ENCODE results near the gene RBL1. TPM values are rescaled to one million over a fixed set of nuclear protein-coding genes. Genes with fewer than 3 reads are reported as not detected.
A peak's percentile ranks its signal among the peaks of the same experiment; 100 is the strongest.
"Not testable (repeated sequence)": the region's sequence is repeated elsewhere in the genome, so short reads cannot be mapped to it uniquely, and the experiment has no call there.

Gene RBL1
- total RNA-seq: 32.6 TPM
- 10 to 100 TPM; 11.3 to 23.2 (median 13.3) TPM for polyA plus RNA-seq

- Mint-ChIP-seq H3K4me3 (peak within 1 kb of the TSS; percentile 94 to 99 (median 99)), H3K27ac (peak within 1 kb of the TSS; percentile 96 to 100 (median 99)), H3K4me1 (peaks cover 14 to 46% (median 33%) of the 10 kb centered on the region in 4 donors), H3K9me3 (no peaks in the 10 kb centered on the region), H3K36me3 (peaks cover 14% of the 10 kb centered on the region), H3K27me3 (peaks cover 11% of the 10 kb centered on the region)
- peak within 1 kb of the TSS; percentile 94 for H3K4me3 ChIP-seq (ENCODE audit: low read depth, low read length)
- no peaks in the 10 kb centered on the region for H3K27me3 ChIP-seq (ENCODE audit: control insufficient read depth, insufficient read depth, low read length)
- ATAC-seq (ENCODE audit: low read depth in 2 of 2) (peak; percentile 87 to 89), DNase-seq (peak; percentile 78 to 94 (median 92))
- peaks cover 38% of the 10 kb centered on the region for H3K4me1 ChIP-seq (ENCODE audit: control insufficient read depth, insufficient read depth, low read length, poor library complexity, severe bottlenecking)
- no peaks in the 10 kb centered on the region for H3K9me3 ChIP-seq (ENCODE audit: control insufficient read depth in 2 of 2, low read length in 2 of 2)
- peaks cover 12% of the 10 kb centered on the region for H3K36me3 ChIP-seq (ENCODE audit: control insufficient read depth, insufficient read depth, low read length)
- peak within 1 kb of the TSS; percentile 88 for H3K27ac ChIP-seq (ENCODE audit: insufficient read depth, low read length, poor library complexity, severe bottlenecking)
These were observed at the start of gene RBL1 for GRCh38 chr20:37095599-37096414. RBL1 (minus strand) TSS chr20:37095997; CDS start chr20:37095928, 69 bp downstream.

- Histone ChIP-seq H3K27me3 (ENCODE audit: control insufficient read depth, insufficient read depth, low read length) (no peaks in the 10 kb centered on the region), H3K9me3 (ENCODE audit: control insufficient read depth in 2 of 2, low read length in 2 of 2) (no peaks in the 10 kb centered on the region), H3K36me3 (ENCODE audit: control insufficient read depth, insufficient read depth, low read length) (no peaks in the 10 kb centered on the region), H3K4me1 (ENCODE audit: control insufficient read depth, insufficient read depth, low read length, poor library complexity, severe bottlenecking) (no peaks in the 10 kb centered on the region), H3K4me3 (ENCODE audit: low read depth, low read length) (no peak overlapping the region), H3K27ac (ENCODE audit: insufficient read depth, low read length, poor library complexity, severe bottlenecking) (no peak overlapping the region)
- Mint-ChIP-seq H3K4me1 (no peaks in the 10 kb centered on the region), H3K9me3 (no peaks in the 10 kb centered on the region), H3K36me3 (peaks cover 3% of the 10 kb centered on the region), H3K27me3 (no peaks in the 10 kb centered on the region), H3K27ac (no peak overlapping the region), H3K4me3 (no peak overlapping the region)
- ATAC-seq (ENCODE audit: low read depth in 2 of 2) (no peak), DNase-seq (no peak)
These were observed 49.1 kb upstream of the RBL1 start for GRCh38 chr20:37144856-37145404.

- Mint-ChIP-seq H3K36me3 (peaks cover 3% of the 10 kb centered on the region), H3K27me3 (no peaks in the 10 kb centered on the region), H3K4me1 (no peaks in the 10 kb centered on the region), H3K27ac (no peak overlapping the region), H3K4me3 (no peak overlapping the region), H3K9me3 (no peaks in the 10 kb centered on the region)
- Histone ChIP-seq H3K9me3 (ENCODE audit: control insufficient read depth in 2 of 2, low read length in 2 of 2) (no peaks in the 10 kb centered on the region), H3K27ac (ENCODE audit: insufficient read depth, low read length, poor library complexity, severe bottlenecking) (no peak overlapping the region), H3K4me1 (ENCODE audit: control insufficient read depth, insufficient read depth, low read length, poor library complexity, severe bottlenecking) (no peaks in the 10 kb centered on the region), H3K4me3 (ENCODE audit: low read depth, low read length) (no peak overlapping the region), H3K36me3 (ENCODE audit: control insufficient read depth, insufficient read depth, low read length) (no peaks in the 10 kb centered on the region), H3K27me3 (ENCODE audit: control insufficient read depth, insufficient read depth, low read length) (no peaks in the 10 kb centered on the region)
- ATAC-seq (ENCODE audit: low read depth in 2 of 2) (no peak), DNase-seq (no peak)
These were observed 46.9 kb upstream of the RBL1 start for GRCh38 chr20:37142708-37143107.

GRCh38 chr20:37137547-37137946 is 41.8 kb upstream of the RBL1 start:
- Mint-ChIP-seq H3K36me3 (no peaks in the 10 kb centered on the region), H3K9me3 (no peaks in the 10 kb centered on the region), H3K27ac (no peak overlapping the region), H3K4me3 (no peak overlapping the region), H3K4me1 (peaks cover 0 to under 1% (median 0%) of the 10 kb centered on the region in 4 donors), H3K27me3 (no peaks in the 10 kb centered on the region)
- Histone ChIP-seq H3K36me3 (ENCODE audit: control insufficient read depth, insufficient read depth, low read length) (no peaks in the 10 kb centered on the region), H3K9me3 (ENCODE audit: control insufficient read depth in 2 of 2, low read length in 2 of 2) (no peaks in the 10 kb centered on the region), H3K4me1 (ENCODE audit: control insufficient read depth, insufficient read depth, low read length, poor library complexity, severe bottlenecking) (no peaks in the 10 kb centered on the region), H3K27ac (ENCODE audit: insufficient read depth, low read length, poor library complexity, severe bottlenecking) (no peak overlapping the region), H3K4me3 (ENCODE audit: low read depth, low read length) (no peak overlapping the region), H3K27me3 (ENCODE audit: control insufficient read depth, insufficient read depth, low read length) (no peaks in the 10 kb centered on the region)
- no peak for ATAC-seq (ENCODE audit: low read depth in 2 of 2)
- DNase-seq: no peak

- Histone ChIP-seq H3K27me3 (ENCODE audit: control insufficient read depth, insufficient read depth, low read length) (no peaks in the 10 kb centered on the region), H3K36me3 (ENCODE audit: control insufficient read depth, insufficient read depth, low read length) (no peaks in the 10 kb centered on the region), H3K27ac (ENCODE audit: insufficient read depth, low read length, poor library complexity, severe bottlenecking) (no peak overlapping the region), H3K4me1 (ENCODE audit: control insufficient read depth, insufficient read depth, low read length, poor library complexity, severe bottlenecking) (no peaks in the 10 kb centered on the region), H3K9me3 (ENCODE audit: control insufficient read depth in 2 of 2, low read length in 2 of 2) (no peaks in the 10 kb centered on the region), H3K4me3 (ENCODE audit: low read depth, low read length) (no peak overlapping the region)
- no peak for DNase-seq
- H3K4me3 Mint-ChIP-seq: no peak overlapping the region
- no peak for ATAC-seq (ENCODE audit: low read depth in 2 of 2)
- H3K27me3 Mint-ChIP-seq: no peaks in the 10 kb centered on the region
- no peaks in the 10 kb centered on the region for H3K9me3 Mint-ChIP-seq
- peaks cover 0 to 9% (median 5%) of the 10 kb centered on the region in 4 donors for H3K4me1 Mint-ChIP-seq
- no peaks in the 10 kb centered on the region for H3K36me3 Mint-ChIP-seq
- H3K27ac Mint-ChIP-seq: no peak overlapping the region
These were observed 38.2 kb upstream of the RBL1 start for GRCh38 chr20:37133952-37134351.

- Mint-ChIP-seq H3K9me3 (no peaks in the 10 kb centered on the region), H3K27me3 (no peaks in the 10 kb centered on the region), H3K4me3 (no peak overlapping the region), H3K27ac (no peak overlapping the region), H3K4me1 (peaks cover 0 to 9% (median 5%) of the 10 kb centered on the region in 4 donors), H3K36me3 (no peaks in the 10 kb centered on the region)
- Histone ChIP-seq H3K27ac (ENCODE audit: insufficient read depth, low read length, poor library complexity, severe bottlenecking) (no peak overlapping the region), H3K27me3 (ENCODE audit: control insufficient read depth, insufficient read depth, low read length) (no peaks in the 10 kb centered on the region), H3K9me3 (ENCODE audit: control insufficient read depth in 2 of 2, low read length in 2 of 2) (no peaks in the 10 kb centered on the region), H3K36me3 (ENCODE audit: control insufficient read depth, insufficient read depth, low read length) (no peaks in the 10 kb centered on the region), H3K4me1 (ENCODE audit: control insufficient read depth, insufficient read depth, low read length, poor library complexity, severe bottlenecking) (no peaks in the 10 kb centered on the region), H3K4me3 (ENCODE audit: low read depth, low read length) (no peak overlapping the region)
- DNase-seq (no peak), ATAC-seq (ENCODE audit: low read depth in 2 of 2) (no peak)
These were observed 35.7 kb upstream of the RBL1 start for GRCh38 chr20:37131486-37131885.

- H3K4me3 ChIP-seq (ENCODE audit: low read depth, low read length): no peak overlapping the region
- Mint-ChIP-seq H3K27ac (no peak overlapping the region), H3K4me3 (no peak overlapping the region), H3K9me3 (peaks cover 0 to 2% (median 0%) of the 10 kb centered on the region in 7 donors), H3K4me1 (peaks cover 0 to 9% (median 5%) of the 10 kb centered on the region in 4 donors), H3K36me3 (no peaks in the 10 kb centered on the region), H3K27me3 (no peaks in the 10 kb centered on the region)
- DNase-seq (no peak), ATAC-seq (ENCODE audit: low read depth in 2 of 2) (no peak)
- H3K36me3 ChIP-seq (ENCODE audit: control insufficient read depth, insufficient read depth, low read length): no peaks in the 10 kb centered on the region
- H3K9me3 ChIP-seq (ENCODE audit: control insufficient read depth in 2 of 2, low read length in 2 of 2): no peaks in the 10 kb centered on the region
- H3K4me1 ChIP-seq (ENCODE audit: control insufficient read depth, insufficient read depth, low read length, poor library complexity, severe bottlenecking): no peaks in the 10 kb centered on the region
- H3K27me3 ChIP-seq (ENCODE audit: control insufficient read depth, insufficient read depth, low read length): no peaks in the 10 kb centered on the region
- H3K27ac ChIP-seq (ENCODE audit: insufficient read depth, low read length, poor library complexity, severe bottlenecking): no peak overlapping the region
These were observed 33.0 kb upstream of the RBL1 start for GRCh38 chr20:37128803-37129202.

- H3K4me3 Mint-ChIP-seq; H3K4me1 ChIP-seq (ENCODE audit: control insufficient read depth, insufficient read depth, low read length, poor library complexity, severe bottlenecking); H3K9me3 Mint-ChIP-seq; DNase-seq; H3K9me3 ChIP-seq (ENCODE audit: control insufficient read depth in 2 of 2, low read length in 2 of 2); H3K36me3 ChIP-seq (ENCODE audit: control insufficient read depth, insufficient read depth, low read length); H3K27me3 Mint-ChIP-seq; H3K4me1 Mint-ChIP-seq; H3K27me3 ChIP-seq (ENCODE audit: control insufficient read depth, insufficient read depth, low read length); H3K4me3 ChIP-seq (ENCODE audit: low read depth, low read length); H3K27ac ChIP-seq (ENCODE audit: insufficient read depth, low read length, poor library complexity, severe bottlenecking); ATAC-seq (ENCODE audit: low read depth in 2 of 2); H3K36me3 Mint-ChIP-seq; H3K27ac Mint-ChIP-seq: not testable (repeated sequence)
These were observed 30.5 kb upstream of the RBL1 start for GRCh38 chr20:37126290-37126689.
